CD4-positive, CD25-positive, alpha-beta regulatory T cell (primary cell): ENCODE measurements around the gene SIRT2. TPM values are rescaled to one million over a fixed set of nuclear protein-coding genes. Genes with fewer than 3 reads are reported as not detected.
"Not testable (repeated sequence)": the region's sequence is repeated elsewhere in the genome, so short reads cannot be mapped to it uniquely, and the experiment has no call there.

Source experiments
- ATAC-seq, 2 donors: fragments of 150-1000 bp; cut with Tn5 transposase; one replicate each; pipeline ENCODE4 v1.10.0; 2021; ENCODE audit warnings: low read depth in 2 of 2, moderate number of reproducible peaks in 2 of 2, moderate library complexity in 1 of 2
- DNase-seq, 3 donors: peaks; one replicate each; pipeline versions ENCODE4 v3.0.0 to v3.0.0-alpha.2; 2012 to 2022; ENCODE audit warnings: mixed read lengths in 1 of 3
- H3K27ac ChIP-seq: one replicate; pipeline ENCODE4 v1.7.0; 2013; ENCODE audit warnings: mild to moderate bottlenecking, low read length; ENCODE audit not compliant: insufficient read depth, poor library complexity, severe bottlenecking
- H3K27me3 ChIP-seq: one replicate; pipeline ENCODE4 v1.7.0; 2013; ENCODE audit warnings: low read length; ENCODE audit not compliant: control insufficient read depth, insufficient read depth
- H3K36me3 ChIP-seq: one replicate; pipeline ENCODE4 v1.7.0; 2013; ENCODE audit warnings: mild to moderate bottlenecking, low read length, moderate library complexity; ENCODE audit not compliant: control insufficient read depth, insufficient read depth
- H3K4me1 ChIP-seq: 2 replicates; pipeline ENCODE4 v1.7.0; 2013; ENCODE audit warnings: mild to moderate bottlenecking, low read length; ENCODE audit not compliant: insufficient read depth, control insufficient read depth, poor library complexity, severe bottlenecking
- H3K4me3 ChIP-seq: one replicate; pipeline ENCODE4 v1.7.0; 2013; ENCODE audit warnings: low read depth, mild to moderate bottlenecking, low read length, moderate library complexity
- H3K9me3 ChIP-seq, 2 experiments: 1 replicate in 1 of 2; 2 replicates in 1 of 2; pipeline ENCODE4 v1.7.0; 2013; ENCODE audit warnings: low read length in 2 of 2, mild to moderate bottlenecking in 1 of 2, moderate library complexity in 1 of 2; ENCODE audit not compliant: control insufficient read depth in 2 of 2
- H3K27ac Mint-ChIP-seq, 3 donors: one replicate each; pipeline ENCODE4 v1.8.0; 2020 to 2022; ENCODE audit warnings: mild to moderate bottlenecking in 3 of 3, mixed read lengths in 3 of 3, moderate library complexity in 2 of 3
- H3K27me3 Mint-ChIP-seq: one replicate; pipeline ENCODE4 v1.8.0; 2022; ENCODE audit warnings: mild to moderate bottlenecking, mixed read lengths
- H3K36me3 Mint-ChIP-seq: one replicate; pipeline ENCODE4 v1.8.0; 2020; ENCODE audit warnings: mixed read lengths
- H3K4me1 Mint-ChIP-seq, 4 donors: one replicate each; pipeline ENCODE4 v1.8.0; 2020 to 2022; ENCODE audit warnings: mixed read lengths in 4 of 4, mild to moderate bottlenecking in 1 of 4
- H3K4me3 Mint-ChIP-seq, 4 donors: one replicate each; pipeline ENCODE4 v1.8.0; 2020 to 2022; ENCODE audit warnings: mild to moderate bottlenecking in 4 of 4, mixed read lengths in 4 of 4, moderate library complexity in 3 of 4
- H3K9me3 Mint-ChIP-seq, 7 donors: one replicate each; pipeline ENCODE4 v1.8.0; 2020 to 2022; ENCODE audit warnings: mixed read lengths in 7 of 7, mild to moderate bottlenecking in 3 of 7, moderate library complexity in 2 of 7
- polyA plus RNA-seq, 4 donors: library from polyadenylated mRNA; unstranded; fragments of 300-500 nt; fragmentation: Illumina TruSeq; gene quantifications; one replicate each; pipeline ENCODE4 v1.2.3, GENCODE V29; 2021
- total RNA-seq: library from RNA; stranded (reverse); gene quantifications from one replicate; pipeline ENCODE4 v1.2.3, GENCODE V29; 2022

SIRT2 gene
- total and polyA plus RNA-seq, 5 donors from 2014 or later: 33.8 to 78.4 (median 49.0) TPM

GRCh38 chr19:38854961-38855360, 44.5 kb downstream of the SIRT2 start:
- not testable (repeated sequence) for H3K36me3 ChIP-seq, H3K36me3 Mint-ChIP-seq, H3K27me3 ChIP-seq, H3K4me3 ChIP-seq, H3K9me3 Mint-ChIP-seq, H3K9me3 ChIP-seq, H3K27ac ChIP-seq, H3K27me3 Mint-ChIP-seq, ATAC-seq, H3K27ac Mint-ChIP-seq, DNase-seq
- Mint-ChIP-seq H3K4me3 (peak overlapping the region in 1 of 4 donors; percentile 59), H3K4me1 (peaks cover 0 to 43% (median 16%) of the 10 kb centered on the region in 4 donors)
- peaks cover 34% of the 10 kb centered on the region for H3K4me1 ChIP-seq

DNA sequence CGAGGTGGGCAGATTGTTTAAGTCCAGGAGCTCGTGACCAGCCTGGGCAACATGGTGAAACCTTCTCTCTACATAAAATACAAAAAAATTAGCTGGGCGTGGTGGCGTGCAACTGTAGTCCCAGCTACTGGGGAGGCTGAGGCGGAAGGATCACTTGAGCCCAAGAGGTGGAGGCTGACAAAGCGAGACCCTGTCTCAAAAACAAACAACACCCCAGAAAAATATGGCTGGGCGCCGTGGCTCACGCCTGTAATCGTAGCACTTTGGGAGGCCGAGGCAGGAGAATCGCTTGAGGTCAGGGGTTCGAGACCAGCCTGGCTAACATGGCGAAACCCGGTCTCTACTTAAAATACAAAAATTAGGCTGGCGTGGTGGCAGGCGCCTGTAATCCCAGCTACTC, 46.2 kb downstream of the SIRT2 start:
- H3K36me3 ChIP-seq: no peaks in the 10 kb centered on the region
- Mint-ChIP-seq H3K27me3 (peaks cover 10% of the 10 kb centered on the region), H3K9me3 (no peaks in the 10 kb centered on the region), H3K4me1 (peaks cover 0 to 51% (median 26%) of the 10 kb centered on the region in 4 donors), H3K36me3 (peaks cover 9% of the 10 kb centered on the region), H3K27ac (peak overlapping the region; percentile 95 to 96 (median 96)), H3K4me3 (peak overlapping the region; percentile 94 to 96 (median 95))
- DNase-seq: no peak
- ATAC-seq: no peak
- peaks cover 44% of the 10 kb centered on the region for H3K4me1 ChIP-seq
- peak overlapping the region; percentile 70 for H3K4me3 ChIP-seq
- peak overlapping the region; percentile 95 for H3K27ac ChIP-seq
- no peaks in the 10 kb centered on the region for H3K27me3 ChIP-seq
- H3K9me3 ChIP-seq: no peaks in the 10 kb centered on the region

DNA sequence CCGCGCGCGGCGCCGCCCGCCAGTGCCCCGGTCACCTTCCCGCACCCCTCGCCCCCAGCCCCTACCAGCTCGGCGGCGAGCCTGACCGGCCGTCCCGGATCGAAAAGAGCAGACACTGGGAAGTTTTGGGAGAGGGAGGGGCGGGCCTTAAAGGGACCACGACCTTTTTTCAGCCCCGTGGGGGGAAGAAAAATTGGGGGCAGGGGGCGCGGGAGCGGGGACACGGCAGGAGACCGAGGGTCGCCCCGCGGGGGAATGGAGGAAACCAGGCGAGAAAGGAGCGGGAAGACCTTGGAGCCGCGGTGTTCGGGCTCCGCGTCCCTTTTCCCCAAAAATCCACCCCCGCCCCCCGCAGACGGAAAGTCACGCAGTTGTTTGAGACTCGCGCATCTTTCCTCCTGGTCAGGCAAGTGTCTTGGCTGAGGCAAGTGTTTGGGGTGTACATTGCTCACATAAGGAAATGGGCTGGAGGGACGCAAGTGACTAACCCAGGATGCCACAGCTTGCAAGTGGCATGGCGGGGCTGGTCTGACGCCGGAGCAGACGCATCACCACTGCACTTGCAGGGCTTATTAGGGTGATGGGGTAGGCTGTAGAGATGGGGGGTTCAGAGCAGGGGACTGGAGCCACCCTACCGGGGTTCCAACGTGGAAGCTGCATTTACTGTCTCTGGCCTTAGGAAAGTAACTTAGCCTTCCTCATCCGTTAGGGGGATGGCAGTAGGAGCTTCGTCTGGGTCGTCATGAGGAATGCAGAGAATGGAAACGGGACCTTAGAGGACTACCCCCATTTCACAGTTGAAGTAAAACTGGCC, 47.0 kb downstream of the SIRT2 start:
- peaks cover 10% of the 10 kb centered on the region for H3K27me3 Mint-ChIP-seq
- peaks cover 5% of the 10 kb centered on the region for H3K36me3 ChIP-seq
- H3K4me3 ChIP-seq: peak overlapping the region; percentile 70
- H3K4me1 ChIP-seq: peaks cover 48% of the 10 kb centered on the region
- H3K4me3 Mint-ChIP-seq: peak overlapping the region; percentile 94 to 96 (median 95)
- DNase-seq (peak; percentile 47 to 73 (median 47)), ATAC-seq (no peak)
- no peaks in the 10 kb centered on the region for H3K9me3 ChIP-seq
- H3K27ac ChIP-seq: peak overlapping the region; percentile 95
- H3K9me3 Mint-ChIP-seq: no peaks in the 10 kb centered on the region
- peak overlapping the region; percentile 95 to 96 (median 96) for H3K27ac Mint-ChIP-seq
- H3K36me3 Mint-ChIP-seq: peaks cover 16% of the 10 kb centered on the region
- H3K27me3 ChIP-seq: no peaks in the 10 kb centered on the region
- H3K4me1 Mint-ChIP-seq: peaks cover 0 to 55% (median 27%) of the 10 kb centered on the region in 4 donors

- ATAC-seq (peak; percentile 2 to 4), DNase-seq (peak; percentile 86 to 93 (median 88))
- Histone ChIP-seq H3K36me3 (peaks cover 12% of the 10 kb centered on the region), H3K4me1 (peaks cover 48% of the 10 kb centered on the region), H3K4me3 (peak overlapping the region; percentile 94), H3K27ac (peak overlapping the region; percentile 95), H3K27me3 (no peaks in the 10 kb centered on the region), H3K9me3 (no peaks in the 10 kb centered on the region)
- Mint-ChIP-seq H3K9me3 (no peaks in the 10 kb centered on the region), H3K27ac (peak overlapping the region; percentile 96 to 99 (median 99)), H3K4me1 (peaks cover 0 to 54% (median 25%) of the 10 kb centered on the region in 4 donors), H3K27me3 (peaks cover 10% of the 10 kb centered on the region), H3K36me3 (peaks cover 20% of the 10 kb centered on the region), H3K4me3 (peak overlapping the region; percentile 84 to 98 (median 96))
Measured at GRCh38 chr19:38851622-38852230, 47.7 kb downstream of the SIRT2 start.

DNA sequence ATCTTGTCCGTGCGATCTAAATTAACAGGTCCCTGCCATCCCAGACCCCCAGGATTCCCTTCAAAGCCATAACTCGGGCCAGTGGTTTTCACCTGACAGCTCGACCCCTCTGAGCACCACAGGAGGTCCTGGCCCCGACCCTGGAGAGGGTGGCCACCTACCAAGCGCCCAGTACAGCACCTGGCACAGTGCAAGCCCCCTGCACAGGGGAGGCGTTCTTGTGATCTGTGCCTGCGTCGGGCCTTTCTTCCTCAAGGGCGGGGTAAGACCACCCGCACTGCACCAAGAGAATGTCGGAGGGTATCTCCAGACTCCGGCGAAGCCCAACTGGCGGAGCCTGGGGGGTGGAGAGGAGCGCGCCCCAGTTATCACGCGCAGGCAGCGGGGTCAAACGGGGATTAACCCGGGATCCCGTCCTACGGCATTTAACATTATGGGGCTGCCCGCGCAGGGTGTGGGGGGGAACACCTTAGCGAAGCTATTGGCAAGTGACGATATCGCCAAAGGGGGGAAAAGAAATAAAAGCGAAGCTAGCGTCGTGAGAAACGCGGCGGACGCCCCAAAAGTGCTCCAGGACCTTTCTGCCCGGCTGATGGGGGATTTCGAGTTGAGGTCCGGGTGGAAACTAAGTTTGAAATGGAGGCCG, 48.3 kb downstream of the SIRT2 start:
- Mint-ChIP-seq H3K36me3 (peaks cover 21% of the 10 kb centered on the region), H3K27me3 (peaks cover 10% of the 10 kb centered on the region), H3K27ac (peak overlapping the region; percentile 96 to 99 (median 99)), H3K9me3 (no peaks in the 10 kb centered on the region), H3K4me1 (peaks cover 0 to 56% (median 26%) of the 10 kb centered on the region in 4 donors), H3K4me3 (peak overlapping the region; percentile 84 to 98 (median 96))
- H3K36me3 ChIP-seq: peaks cover 18% of the 10 kb centered on the region
- H3K27ac ChIP-seq: peak overlapping the region; percentile 95
- peak overlapping the region; percentile 94 for H3K4me3 ChIP-seq
- no peaks in the 10 kb centered on the region for H3K9me3 ChIP-seq
- no peaks in the 10 kb centered on the region for H3K27me3 ChIP-seq
- H3K4me1 ChIP-seq: peaks cover 54% of the 10 kb centered on the region
- DNase-seq (peak in 1 of 3 donors; percentile 35), ATAC-seq (no peak)

- peak overlapping the region; percentile 95 for H3K27ac ChIP-seq
- H3K4me1 ChIP-seq: peaks cover 60% of the 10 kb centered on the region
- Mint-ChIP-seq H3K36me3 (peaks cover 27% of the 10 kb centered on the region), H3K27me3 (peaks cover 10% of the 10 kb centered on the region), H3K9me3 (no peaks in the 10 kb centered on the region), H3K4me1 (peaks cover 0 to 62% (median 30%) of the 10 kb centered on the region in 4 donors), H3K27ac (peak overlapping the region; percentile 96 to 99 (median 99)), H3K4me3 (peak overlapping the region; percentile 84 to 98 (median 96))
- ATAC-seq: peak; percentile 79 to 82
- H3K36me3 ChIP-seq: peaks cover 24% of the 10 kb centered on the region
- no peaks in the 10 kb centered on the region for H3K27me3 ChIP-seq
- DNase-seq: peak; percentile 98 to 100 (median 99)
- H3K4me3 ChIP-seq: peak overlapping the region; percentile 94
- no peaks in the 10 kb centered on the region for H3K9me3 ChIP-seq
Measured at GRCh38 chr19:38850436-38850975, 48.9 kb downstream of the SIRT2 start.

DNA sequence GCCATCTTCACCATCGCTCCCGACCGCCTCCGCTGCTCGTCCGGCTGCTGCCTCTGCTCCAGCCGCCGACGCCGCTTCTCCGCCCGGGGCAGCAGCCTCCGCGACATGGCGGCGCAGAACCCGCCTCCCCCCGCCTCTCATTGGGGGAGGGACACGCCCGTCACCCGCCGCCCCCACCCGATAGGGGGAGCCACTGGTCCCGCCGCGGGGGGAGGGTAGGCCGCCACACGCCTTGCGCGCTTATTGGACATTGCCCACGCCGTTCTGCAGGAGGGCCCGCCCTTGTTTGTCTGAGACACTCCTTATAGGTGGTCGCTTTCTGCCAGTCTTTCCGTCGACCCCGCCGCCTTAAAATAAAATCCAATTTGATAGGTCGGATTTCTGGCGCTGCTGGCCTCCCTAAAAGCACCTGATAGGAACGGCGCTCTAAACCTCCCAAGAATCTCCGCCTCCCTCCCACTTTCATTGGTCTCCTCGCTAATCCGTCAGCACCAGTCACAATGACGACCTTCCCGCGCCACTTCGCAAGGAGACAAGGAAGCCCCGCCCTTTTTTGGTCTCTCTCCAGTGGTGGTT, 49.5 kb downstream of the SIRT2 start, which contains the start of gene HNRNPL:
Gene HNRNPL, minus strand, starts transcription at position 127 of the 576 bp plus-strand sequence. Its CDS starts 20 bp downstream, at position 107.
- no peaks in the 10 kb centered on the region for H3K9me3 Mint-ChIP-seq
- peaks cover 0 to 63% (median 35%) of the 10 kb centered on the region in 4 donors for H3K4me1 Mint-ChIP-seq
- H3K4me1 ChIP-seq: peaks cover 65% of the 10 kb centered on the region
- ATAC-seq (peak; percentile 68 to 71), DNase-seq (peak in 2 of 3 donors; percentile 98 to 100)
- H3K27ac ChIP-seq: peak within 1 kb of the TSS; percentile 99
- H3K27ac Mint-ChIP-seq: peak within 1 kb of the TSS; percentile 99 to 100 (median 99)
- H3K4me3 ChIP-seq: peak within 1 kb of the TSS; percentile 94
- H3K4me3 Mint-ChIP-seq: peak within 1 kb of the TSS; percentile 84 to 98 (median 96)
- H3K27me3 Mint-ChIP-seq: peaks cover 10% of the 10 kb centered on the region
- H3K9me3 ChIP-seq: no peaks in the 10 kb centered on the region
- H3K36me3 Mint-ChIP-seq: peaks cover 30% of the 10 kb centered on the region
- no peaks in the 10 kb centered on the region for H3K27me3 ChIP-seq
- peaks cover 30% of the 10 kb centered on the region for H3K36me3 ChIP-seq
